ENCODE measurements around the gene ATG4B.
"Not testable (repeated sequence)": the region's sequence is repeated elsewhere in the genome, so short reads cannot be mapped to it uniquely, and the experiment has no call there.

The ATG4B gene

DNA sequence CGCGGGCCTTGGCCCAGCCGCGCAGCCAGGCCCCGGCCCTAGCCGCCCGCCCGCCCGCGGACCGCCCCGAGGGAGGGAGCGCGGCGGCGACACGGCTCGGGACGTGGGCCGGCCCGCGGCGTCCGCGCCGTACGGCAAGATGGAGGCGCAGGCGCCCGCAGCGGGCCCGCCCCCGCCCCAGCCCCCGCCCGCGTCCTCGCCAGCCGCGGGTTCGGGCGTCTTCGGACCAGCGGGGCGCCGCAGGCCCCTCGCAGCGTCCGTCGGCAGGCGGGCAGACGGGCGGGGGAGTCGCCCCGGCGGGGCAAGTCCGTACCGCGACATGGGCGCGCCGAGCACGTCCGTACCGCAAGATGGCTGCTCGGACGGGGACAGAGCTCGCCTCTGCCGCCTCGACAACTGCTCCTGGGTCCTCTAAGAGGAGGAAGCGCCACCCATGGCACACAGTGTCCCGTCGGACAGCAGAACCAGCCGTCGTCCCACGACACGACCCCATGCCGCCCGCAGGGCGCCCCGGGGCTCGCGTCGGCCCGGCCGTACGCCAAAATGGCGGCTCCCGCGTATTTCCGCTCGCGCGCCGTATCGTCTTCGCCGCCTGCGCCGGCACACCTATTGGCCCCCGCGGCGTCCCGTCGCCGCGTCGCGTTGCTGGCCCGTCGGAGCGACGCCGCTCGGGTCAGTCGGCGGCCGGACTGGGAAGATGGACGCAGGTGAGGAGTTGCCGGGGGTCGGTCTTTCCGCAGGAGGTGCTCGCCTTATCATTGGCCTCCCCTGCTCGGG is at the start of gene ATG4B, which contains the start of gene THAP4:
Gene ATG4B, plus strand, starts transcription at position 676 of the 777 bp plus-strand sequence. Its CDS starts 22 bp downstream, at position 698.
Gene THAP4, minus strand, starts transcription at position 141 of the 777 bp plus-strand sequence. CDS start 141 bp downstream, outside the sequence.
- ATAC-seq, result peak; percentile 90
- TF ChIP-seq SNAI2 (CRISPR knock-in tag; IDR thresholded peaks at IDR 0.05), result no peak
- TF ChIP-seq ARNTL (CRISPR knock-in tag; IDR thresholded peaks at IDR 0.05; ENCODE audit: borderline replicate concordance, low read depth), result no peak
- no peak; the same call in 1 of the 2 replicates for TF ChIP-seq ZFP30 (CRISPR knock-in tag; IDR thresholded peaks at IDR 0.05)
- TF ChIP-seq, protein P1, sequence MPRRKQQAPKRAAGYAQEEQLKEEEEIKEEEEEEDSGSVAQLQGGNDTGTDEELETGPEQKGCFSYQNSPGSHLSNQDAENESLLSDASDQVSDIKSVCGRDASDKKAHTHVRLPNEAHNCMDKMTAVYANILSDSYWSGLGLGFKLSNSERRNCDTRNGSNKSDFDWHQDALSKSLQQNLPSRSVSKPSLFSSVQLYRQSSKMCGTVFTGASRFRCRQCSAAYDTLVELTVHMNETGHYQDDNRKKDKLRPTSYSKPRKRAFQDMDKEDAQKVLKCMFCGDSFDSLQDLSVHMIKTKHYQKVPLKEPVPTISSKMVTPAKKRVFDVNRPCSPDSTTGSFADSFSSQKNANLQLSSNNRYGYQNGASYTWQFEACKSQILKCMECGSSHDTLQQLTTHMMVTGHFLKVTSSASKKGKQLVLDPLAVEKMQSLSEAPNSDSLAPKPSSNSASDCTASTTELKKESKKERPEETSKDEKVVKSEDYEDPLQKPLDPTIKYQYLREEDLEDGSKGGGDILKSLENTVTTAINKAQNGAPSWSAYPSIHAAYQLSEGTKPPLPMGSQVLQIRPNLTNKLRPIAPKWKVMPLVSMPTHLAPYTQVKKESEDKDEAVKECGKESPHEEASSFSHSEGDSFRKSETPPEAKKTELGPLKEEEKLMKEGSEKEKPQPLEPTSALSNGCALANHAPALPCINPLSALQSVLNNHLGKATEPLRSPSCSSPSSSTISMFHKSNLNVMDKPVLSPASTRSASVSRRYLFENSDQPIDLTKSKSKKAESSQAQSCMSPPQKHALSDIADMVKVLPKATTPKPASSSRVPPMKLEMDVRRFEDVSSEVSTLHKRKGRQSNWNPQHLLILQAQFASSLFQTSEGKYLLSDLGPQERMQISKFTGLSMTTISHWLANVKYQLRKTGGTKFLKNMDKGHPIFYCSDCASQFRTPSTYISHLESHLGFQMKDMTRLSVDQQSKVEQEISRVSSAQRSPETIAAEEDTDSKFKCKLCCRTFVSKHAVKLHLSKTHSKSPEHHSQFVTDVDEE (CRISPR knock-in tag; IDR thresholded peaks at IDR 0.05), result peak; percentile 71; the same call in 1 of the 2 replicates
- TF ChIP-seq ZNF70 (CRISPR knock-in tag; IDR thresholded peaks at IDR 0.05), result no peak
- peak; percentile 77 for TF ChIP-seq CSDC2 (CRISPR knock-in tag; IDR thresholded peaks at IDR 0.05)
- TF ChIP-seq ISL1 (CRISPR knock-in tag; IDR thresholded peaks at IDR 0.05), result 0 out of 2 replicates have a peak, but pooled peaks have one; percentile 6
- TF ChIP-seq GLIS3 (CRISPR knock-in tag; IDR thresholded peaks at IDR 0.05), result no peak
- no peak for TF ChIP-seq TOX (CRISPR knock-in tag; IDR thresholded peaks at IDR 0.05; ENCODE audit: borderline replicate concordance)
- no peak for TF ChIP-seq RARB (CRISPR knock-in tag; IDR thresholded peaks at IDR 0.05)
- no peak for TF ChIP-seq ZNF8 (CRISPR knock-in tag; IDR thresholded peaks at IDR 0.05)
- no peak for TF ChIP-seq BACH2 (CRISPR knock-in tag; IDR thresholded peaks at IDR 0.05; ENCODE audit: borderline replicate concordance)
- TF ChIP-seq, protein P2, sequence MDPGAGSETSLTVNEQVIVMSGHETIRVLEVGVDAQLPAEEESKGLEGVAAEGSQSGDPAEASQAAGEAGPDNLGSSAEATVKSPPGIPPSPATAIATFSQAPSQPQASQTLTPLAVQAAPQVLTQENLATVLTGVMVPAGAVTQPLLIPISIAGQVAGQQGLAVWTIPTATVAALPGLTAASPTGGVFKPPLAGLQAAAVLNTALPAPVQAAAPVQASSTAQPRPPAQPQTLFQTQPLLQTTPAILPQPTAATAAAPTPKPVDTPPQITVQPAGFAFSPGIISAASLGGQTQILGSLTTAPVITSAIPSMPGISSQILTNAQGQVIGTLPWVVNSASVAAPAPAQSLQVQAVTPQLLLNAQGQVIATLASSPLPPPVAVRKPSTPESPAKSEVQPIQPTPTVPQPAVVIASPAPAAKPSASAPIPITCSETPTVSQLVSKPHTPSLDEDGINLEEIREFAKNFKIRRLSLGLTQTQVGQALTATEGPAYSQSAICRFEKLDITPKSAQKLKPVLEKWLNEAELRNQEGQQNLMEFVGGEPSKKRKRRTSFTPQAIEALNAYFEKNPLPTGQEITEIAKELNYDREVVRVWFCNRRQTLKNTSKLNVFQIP (CRISPR knock-in tag; IDR thresholded peaks at IDR 0.05; ENCODE audit: borderline replicate concordance, low read depth), result no peak
- TF ChIP-seq ZFP3 (CRISPR knock-in tag; IDR thresholded peaks at IDR 0.05), result peak; percentile 66; the same call in 1 of the 2 replicates
- TF ChIP-seq ESRRG (CRISPR knock-in tag; IDR thresholded peaks at IDR 0.05), result no peak

DNA sequence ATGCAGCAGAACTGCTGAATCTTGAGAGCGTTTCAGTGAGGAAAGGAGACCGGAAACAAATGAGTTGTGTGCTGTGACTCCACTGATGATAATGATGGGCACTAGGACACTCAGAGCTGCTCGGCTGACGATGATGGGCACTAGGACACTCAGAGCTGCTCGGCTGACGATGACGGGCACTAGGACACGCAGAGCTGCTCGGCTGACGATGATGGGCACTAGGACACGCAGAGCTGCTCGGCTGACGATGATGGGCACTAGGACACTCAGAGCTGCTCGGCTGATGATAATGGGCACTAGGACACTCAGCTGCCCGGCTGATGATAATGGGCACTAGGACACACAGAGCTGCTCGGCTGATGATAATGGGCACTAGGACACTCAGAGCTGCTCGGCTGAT is 47.6 kb upstream of the ATG4B start:
- ATAC-seq, result not testable (repeated sequence)

DNA sequence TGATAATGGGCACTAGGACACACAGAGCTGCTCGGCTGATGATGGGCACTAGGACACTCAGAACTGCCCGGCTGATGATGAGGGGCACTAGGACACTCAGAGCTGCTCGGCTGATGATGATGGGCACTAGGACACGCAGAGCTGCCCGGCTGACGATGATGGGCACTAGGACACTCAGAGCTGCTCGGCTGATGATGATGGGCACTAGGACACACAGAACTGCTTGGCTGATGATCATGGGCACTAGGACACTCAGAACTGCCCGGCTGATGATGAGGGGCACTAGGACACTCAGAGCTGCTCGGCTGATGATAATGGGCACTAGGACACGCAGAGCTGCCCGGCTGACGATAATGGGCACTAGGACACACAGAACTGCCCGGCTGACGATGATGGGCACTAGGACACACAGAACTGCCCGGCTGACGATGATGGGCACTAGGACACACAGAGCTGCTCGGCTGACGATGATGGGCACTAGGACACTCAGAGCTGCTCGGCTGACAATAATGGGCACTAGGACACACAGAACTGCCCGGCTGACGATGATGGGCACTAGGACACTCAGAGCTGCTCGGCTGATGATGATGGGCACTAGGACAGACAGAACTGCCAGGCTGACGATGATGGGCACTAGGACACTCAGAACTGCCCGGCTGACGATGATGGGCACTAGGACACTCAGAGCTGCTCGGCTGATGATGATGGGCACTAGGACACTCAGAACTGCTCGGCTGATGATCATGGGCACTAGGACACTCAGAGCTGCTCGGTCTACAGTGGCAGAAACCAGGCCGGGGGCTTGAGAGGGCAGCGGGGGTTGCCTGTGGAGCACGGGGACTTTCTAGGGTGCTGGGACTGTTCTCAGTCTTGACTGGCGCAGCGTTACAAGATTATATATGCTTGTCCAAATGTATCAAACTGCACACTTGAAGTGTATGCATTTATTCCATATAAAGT is 46.7 kb upstream of the ATG4B start:
- not testable (repeated sequence) for ATAC-seq

DNA sequence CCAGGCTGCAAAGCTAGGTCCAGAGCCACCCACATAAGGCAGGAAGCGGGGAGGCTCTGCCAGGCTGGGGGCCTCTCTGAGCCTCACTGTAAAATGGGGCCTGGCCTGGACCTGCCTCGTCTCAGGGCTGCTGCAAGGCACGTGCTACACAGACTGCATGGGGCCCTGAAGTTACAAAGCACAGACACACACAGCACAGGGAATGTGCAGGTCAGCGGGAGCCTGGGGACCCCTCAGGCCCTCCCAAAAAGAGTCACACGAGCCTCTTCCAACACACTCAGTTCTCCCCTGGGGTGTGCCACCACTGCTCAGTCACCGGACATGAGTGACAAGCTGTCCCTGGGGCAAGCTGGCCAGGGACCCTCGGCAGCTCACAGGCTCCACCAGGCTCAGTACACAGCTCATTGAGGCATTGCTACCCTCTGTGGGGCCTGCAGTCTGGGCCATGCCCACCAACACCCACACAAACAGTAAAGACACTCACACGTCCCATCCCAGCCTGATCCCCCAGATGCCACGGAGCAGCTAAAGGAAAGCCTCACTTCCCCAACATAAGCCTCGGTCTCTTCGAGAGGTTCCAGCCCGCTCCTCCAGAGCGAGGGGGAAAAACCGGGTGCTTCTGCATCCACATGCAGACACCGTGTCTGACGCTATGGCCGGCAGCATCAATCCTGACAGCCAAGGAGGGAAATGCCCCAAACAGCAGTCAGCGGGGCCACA is 45.2 kb upstream of the ATG4B start:
- no peak; the same call in 2 of the 3 replicates for ATAC-seq
- TF ChIP-seq CSDC2 (CRISPR knock-in tag; IDR thresholded peaks at IDR 0.05), result no peak
- no peak for TF ChIP-seq GLIS3 (CRISPR knock-in tag; IDR thresholded peaks at IDR 0.05)
- TF ChIP-seq BACH2 (CRISPR knock-in tag; IDR thresholded peaks at IDR 0.05; ENCODE audit: borderline replicate concordance), result no peak
- TF ChIP-seq ZNF565 (CRISPR knock-in tag; conservative IDR thresholded peaks at IDR 0.05; ENCODE audit: low read depth), result no peak
- no peak for TF ChIP-seq TCF4 (CRISPR knock-in tag; IDR thresholded peaks at IDR 0.05; ENCODE audit: borderline replicate concordance)
- no peak for TF ChIP-seq ZFP3 (CRISPR knock-in tag; IDR thresholded peaks at IDR 0.05)
- TF ChIP-seq, protein P3, sequence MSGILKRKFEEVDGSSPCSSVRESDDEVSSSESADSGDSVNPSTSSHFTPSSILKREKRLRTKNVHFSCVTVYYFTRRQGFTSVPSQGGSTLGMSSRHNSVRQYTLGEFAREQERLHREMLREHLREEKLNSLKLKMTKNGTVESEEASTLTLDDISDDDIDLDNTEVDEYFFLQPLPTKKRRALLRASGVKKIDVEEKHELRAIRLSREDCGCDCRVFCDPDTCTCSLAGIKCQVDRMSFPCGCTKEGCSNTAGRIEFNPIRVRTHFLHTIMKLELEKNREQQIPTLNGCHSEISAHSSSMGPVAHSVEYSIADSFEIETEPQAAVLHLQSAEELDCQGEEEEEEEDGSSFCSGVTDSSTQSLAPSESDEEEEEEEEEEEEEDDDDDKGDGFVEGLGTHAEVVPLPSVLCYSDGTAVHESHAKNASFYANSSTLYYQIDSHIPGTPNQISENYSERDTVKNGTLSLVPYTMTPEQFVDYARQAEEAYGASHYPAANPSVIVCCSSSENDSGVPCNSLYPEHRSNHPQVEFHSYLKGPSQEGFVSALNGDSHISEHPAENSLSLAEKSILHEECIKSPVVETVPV (CRISPR knock-in tag; IDR thresholded peaks at IDR 0.05), result no peak
- TF ChIP-seq, protein P2 (CRISPR knock-in tag; IDR thresholded peaks at IDR 0.05; ENCODE audit: borderline replicate concordance, low read depth), result no peak
- no peak for TF ChIP-seq ZNF8 (CRISPR knock-in tag; IDR thresholded peaks at IDR 0.05)
- no peak for TF ChIP-seq ZFP30 (CRISPR knock-in tag; IDR thresholded peaks at IDR 0.05)
- TF ChIP-seq, protein P4, sequence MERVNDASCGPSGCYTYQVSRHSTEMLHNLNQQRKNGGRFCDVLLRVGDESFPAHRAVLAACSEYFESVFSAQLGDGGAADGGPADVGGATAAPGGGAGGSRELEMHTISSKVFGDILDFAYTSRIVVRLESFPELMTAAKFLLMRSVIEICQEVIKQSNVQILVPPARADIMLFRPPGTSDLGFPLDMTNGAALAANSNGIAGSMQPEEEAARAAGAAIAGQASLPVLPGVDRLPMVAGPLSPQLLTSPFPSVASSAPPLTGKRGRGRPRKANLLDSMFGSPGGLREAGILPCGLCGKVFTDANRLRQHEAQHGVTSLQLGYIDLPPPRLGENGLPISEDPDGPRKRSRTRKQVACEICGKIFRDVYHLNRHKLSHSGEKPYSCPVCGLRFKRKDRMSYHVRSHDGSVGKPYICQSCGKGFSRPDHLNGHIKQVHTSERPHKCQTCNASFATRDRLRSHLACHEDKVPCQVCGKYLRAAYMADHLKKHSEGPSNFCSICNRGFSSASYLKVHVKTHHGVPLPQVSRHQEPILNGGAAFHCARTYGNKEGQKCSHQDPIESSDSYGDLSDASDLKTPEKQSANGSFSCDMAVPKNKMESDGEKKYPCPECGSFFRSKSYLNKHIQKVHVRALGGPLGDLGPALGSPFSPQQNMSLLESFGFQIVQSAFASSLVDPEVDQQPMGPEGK (CRISPR knock-in tag; IDR thresholded peaks at IDR 0.05; ENCODE audit: borderline replicate concordance), result no peak
- TF ChIP-seq, protein P5, sequence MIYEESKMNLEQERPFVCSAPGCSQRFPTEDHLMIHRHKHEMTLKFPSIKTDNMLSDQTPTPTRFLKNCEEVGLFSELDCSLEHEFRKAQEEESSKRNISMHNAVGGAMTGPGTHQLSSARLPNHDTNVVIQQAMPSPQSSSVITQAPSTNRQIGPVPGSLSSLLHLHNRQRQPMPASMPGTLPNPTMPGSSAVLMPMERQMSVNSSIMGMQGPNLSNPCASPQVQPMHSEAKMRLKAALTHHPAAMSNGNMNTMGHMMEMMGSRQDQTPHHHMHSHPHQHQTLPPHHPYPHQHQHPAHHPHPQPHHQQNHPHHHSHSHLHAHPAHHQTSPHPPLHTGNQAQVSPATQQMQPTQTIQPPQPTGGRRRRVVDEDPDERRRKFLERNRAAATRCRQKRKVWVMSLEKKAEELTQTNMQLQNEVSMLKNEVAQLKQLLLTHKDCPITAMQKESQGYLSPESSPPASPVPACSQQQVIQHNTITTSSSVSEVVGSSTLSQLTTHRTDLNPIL (CRISPR knock-in tag; IDR thresholded peaks at IDR 0.05; ENCODE audit: low read depth), result no peak
- TF ChIP-seq ISL1 (CRISPR knock-in tag; IDR thresholded peaks at IDR 0.05), result no peak
- no peak for TF ChIP-seq RARB (CRISPR knock-in tag; IDR thresholded peaks at IDR 0.05)
- TF ChIP-seq ESRRG (CRISPR knock-in tag; IDR thresholded peaks at IDR 0.05), result no peak
- no peak for TF ChIP-seq TOX (CRISPR knock-in tag; IDR thresholded peaks at IDR 0.05; ENCODE audit: borderline replicate concordance)

Measured in SK-N-SH treated with all-trans-retinoic acid at 6 μM for 48 hours (cell line).